Measurements from ENCODE around the gene SCAPER.

SCAPER gene

DNA sequence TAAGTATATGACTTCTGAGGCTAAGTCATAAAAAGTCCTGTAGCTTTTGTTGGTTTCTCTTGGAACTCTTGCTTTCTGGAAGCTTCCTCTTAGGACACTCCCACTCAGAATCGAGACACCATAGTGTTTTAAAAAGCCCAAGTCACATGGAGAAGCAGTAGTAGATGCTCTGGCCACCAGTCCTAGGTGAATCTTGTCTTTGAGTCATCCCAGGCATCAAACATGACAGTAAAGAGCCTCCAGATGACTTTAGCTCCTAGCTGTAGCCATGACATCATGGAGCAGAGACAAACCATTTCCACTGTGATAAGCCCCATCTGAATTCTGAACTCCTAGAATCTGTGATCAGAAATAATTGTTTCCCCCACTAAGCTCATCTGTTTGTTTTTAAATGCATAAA, 526.4 kb downstream of the SCAPER start:
- Histone ChIP-seq H3K4me3 (ENCODE audit: low read length) (no peak overlapping the region), H3K9me3 (ENCODE audit: control insufficient read depth, low read length) (no peaks in the 10 kb centered on the region), H3K36me3 (ENCODE audit: control insufficient read depth, insufficient read depth, low read length) (no peaks in the 10 kb centered on the region), H3K9ac (ENCODE audit: low read length) (no peak overlapping the region), H3K27me3 (ENCODE audit: control insufficient read depth, insufficient read depth, low read length) (no peaks in the 10 kb centered on the region), H3K4me1 (ENCODE audit: control insufficient read depth, insufficient read depth, low read length) (no peaks in the 10 kb centered on the region)

DNA sequence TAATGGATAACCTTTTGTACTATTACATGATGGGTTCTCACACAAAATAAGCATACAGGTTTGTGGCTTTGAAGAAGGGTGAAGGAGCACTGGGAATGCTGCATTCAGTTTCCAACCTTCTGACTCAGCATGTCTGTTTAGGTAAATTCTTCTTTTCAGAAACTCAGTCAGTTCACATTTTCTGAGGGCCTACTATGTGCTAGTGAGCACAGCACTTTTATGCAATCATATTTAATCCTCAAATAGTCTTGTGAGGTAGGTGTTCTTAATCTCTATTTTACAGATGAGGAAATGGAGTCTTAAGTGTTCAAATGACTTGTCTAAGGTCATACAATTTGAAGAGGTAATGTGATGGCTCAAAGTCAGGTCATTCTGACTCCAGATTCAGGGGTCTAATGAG, 527.4 kb downstream of the SCAPER start:
- Histone ChIP-seq H3K9ac (ENCODE audit: low read length) (no peak overlapping the region), H3K27me3 (ENCODE audit: control insufficient read depth, insufficient read depth, low read length) (no peaks in the 10 kb centered on the region), H3K9me3 (ENCODE audit: control insufficient read depth, low read length) (no peaks in the 10 kb centered on the region), H3K4me3 (ENCODE audit: low read length) (no peak overlapping the region), H3K36me3 (ENCODE audit: control insufficient read depth, insufficient read depth, low read length) (no peaks in the 10 kb centered on the region), H3K4me1 (ENCODE audit: control insufficient read depth, insufficient read depth, low read length) (no peaks in the 10 kb centered on the region)

DNA sequence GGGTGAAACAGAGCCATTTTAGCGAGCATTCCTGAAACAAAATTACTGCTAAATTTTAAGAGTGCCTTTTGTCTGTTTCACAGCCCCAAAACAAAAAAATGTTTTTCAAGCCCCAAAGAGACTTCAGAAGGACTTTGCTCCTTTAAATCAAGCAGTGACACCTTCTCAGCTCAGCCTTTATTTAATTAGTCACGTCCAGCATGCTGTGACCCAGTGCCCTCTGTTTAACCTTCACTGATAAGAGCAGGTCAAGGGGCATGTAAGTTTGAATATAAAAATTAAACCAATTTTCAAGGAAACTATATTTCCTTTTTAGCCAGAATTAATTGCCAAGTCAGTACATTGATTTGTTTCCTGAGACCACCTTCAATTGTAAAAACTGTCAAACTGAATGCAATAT, 527.9 kb downstream of the SCAPER start:
- no peak overlapping the region for H3K9ac ChIP-seq (ENCODE audit: low read length)
- no peaks in the 10 kb centered on the region for H3K36me3 ChIP-seq (ENCODE audit: control insufficient read depth, insufficient read depth, low read length)
- no peaks in the 10 kb centered on the region for H3K9me3 ChIP-seq (ENCODE audit: control insufficient read depth, low read length)
- no peaks in the 10 kb centered on the region for H3K4me1 ChIP-seq (ENCODE audit: control insufficient read depth, insufficient read depth, low read length)
- no peak overlapping the region for H3K4me3 ChIP-seq (ENCODE audit: low read length)
- no peaks in the 10 kb centered on the region for H3K27me3 ChIP-seq (ENCODE audit: control insufficient read depth, insufficient read depth, low read length)

GRCh38 chr15:76376816-76377215, 528.3 kb downstream of the SCAPER start:
- Histone ChIP-seq H3K27me3 (ENCODE audit: control insufficient read depth, insufficient read depth, low read length) (no peaks in the 10 kb centered on the region), H3K36me3 (ENCODE audit: control insufficient read depth, insufficient read depth, low read length) (no peaks in the 10 kb centered on the region), H3K9me3 (ENCODE audit: control insufficient read depth, low read length) (no peaks in the 10 kb centered on the region), H3K4me1 (ENCODE audit: control insufficient read depth, insufficient read depth, low read length) (no peaks in the 10 kb centered on the region), H3K4me3 (ENCODE audit: low read length) (no peak overlapping the region), H3K9ac (ENCODE audit: low read length) (no peak overlapping the region)

GRCh38 chr15:76376029-76376428, 529.1 kb downstream of the SCAPER start:
- no peak overlapping the region for H3K4me3 ChIP-seq (ENCODE audit: low read length)
- no peaks in the 10 kb centered on the region for H3K4me1 ChIP-seq (ENCODE audit: control insufficient read depth, insufficient read depth, low read length)
- H3K27me3 ChIP-seq (ENCODE audit: control insufficient read depth, insufficient read depth, low read length), result no peaks in the 10 kb centered on the region
- no peaks in the 10 kb centered on the region for H3K36me3 ChIP-seq (ENCODE audit: control insufficient read depth, insufficient read depth, low read length)
- H3K9ac ChIP-seq (ENCODE audit: low read length), result no peak overlapping the region
- H3K9me3 ChIP-seq (ENCODE audit: control insufficient read depth, low read length), result no peaks in the 10 kb centered on the region

- H3K4me1 ChIP-seq (ENCODE audit: control insufficient read depth, insufficient read depth, low read length), result peaks cover 17% of the 10 kb centered on the region
- no peak overlapping the region for H3K9ac ChIP-seq (ENCODE audit: low read length)
- H3K27me3 ChIP-seq (ENCODE audit: control insufficient read depth, insufficient read depth, low read length), result no peaks in the 10 kb centered on the region
- H3K9me3 ChIP-seq (ENCODE audit: control insufficient read depth, low read length), result no peaks in the 10 kb centered on the region
- no peaks in the 10 kb centered on the region for H3K36me3 ChIP-seq (ENCODE audit: control insufficient read depth, insufficient read depth, low read length)
- H3K4me3 ChIP-seq (ENCODE audit: low read length), result no peak overlapping the region
These were observed 537.0 kb downstream of the SCAPER start for GRCh38 chr15:76368122-76368621.

GRCh38 chr15:76366714-76367113, 538.4 kb downstream of the SCAPER start:
- Histone ChIP-seq H3K27me3 (ENCODE audit: control insufficient read depth, insufficient read depth, low read length) (no peaks in the 10 kb centered on the region), H3K36me3 (ENCODE audit: control insufficient read depth, insufficient read depth, low read length) (no peaks in the 10 kb centered on the region), H3K9me3 (ENCODE audit: control insufficient read depth, low read length) (no peaks in the 10 kb centered on the region), H3K4me1 (ENCODE audit: control insufficient read depth, insufficient read depth, low read length) (peaks cover 17% of the 10 kb centered on the region), H3K9ac (ENCODE audit: low read length) (no peak overlapping the region), H3K4me3 (ENCODE audit: low read length) (no peak overlapping the region)

GRCh38 chr15:76363251-76363650, 541.9 kb downstream of the SCAPER start:
- Histone ChIP-seq H3K9me3 (ENCODE audit: control insufficient read depth, low read length) (no peaks in the 10 kb centered on the region), H3K36me3 (ENCODE audit: control insufficient read depth, insufficient read depth, low read length) (no peaks in the 10 kb centered on the region), H3K27me3 (ENCODE audit: control insufficient read depth, insufficient read depth, low read length) (no peaks in the 10 kb centered on the region), H3K4me3 (ENCODE audit: low read length) (no peak overlapping the region), H3K4me1 (ENCODE audit: control insufficient read depth, insufficient read depth, low read length) (peaks cover 13% of the 10 kb centered on the region), H3K9ac (ENCODE audit: low read length) (no peak overlapping the region)

DNA sequence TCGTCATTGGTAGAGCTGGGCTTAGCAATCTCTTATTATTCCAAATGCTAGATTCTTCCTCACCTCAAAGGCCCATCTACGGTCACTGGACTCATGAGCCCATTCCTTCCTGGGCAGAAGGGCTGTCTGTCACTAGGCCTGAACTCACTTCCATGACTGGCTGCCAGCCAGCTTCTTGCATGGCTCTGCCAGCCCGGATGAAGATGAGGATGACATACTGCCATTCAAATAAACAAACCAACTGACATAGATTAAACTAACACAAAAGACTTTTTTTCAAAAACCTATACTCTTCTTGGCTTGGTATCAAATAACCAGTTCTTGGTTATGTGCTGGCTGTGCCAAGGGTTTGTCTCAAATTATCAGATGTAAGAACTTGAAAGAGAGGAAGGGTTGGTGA, 544.7 kb downstream of the SCAPER start:
- Histone ChIP-seq H3K9ac (ENCODE audit: low read length) (no peak overlapping the region), H3K4me1 (ENCODE audit: control insufficient read depth, insufficient read depth, low read length) (no peaks in the 10 kb centered on the region), H3K27me3 (ENCODE audit: control insufficient read depth, insufficient read depth, low read length) (no peaks in the 10 kb centered on the region), H3K36me3 (ENCODE audit: control insufficient read depth, insufficient read depth, low read length) (no peaks in the 10 kb centered on the region), H3K9me3 (ENCODE audit: control insufficient read depth, low read length) (no peaks in the 10 kb centered on the region), H3K4me3 (ENCODE audit: low read length) (no peak overlapping the region)

- no peaks in the 10 kb centered on the region for H3K9me3 ChIP-seq (ENCODE audit: control insufficient read depth, low read length)
- no peak overlapping the region for H3K9ac ChIP-seq (ENCODE audit: low read length)
- H3K27me3 ChIP-seq (ENCODE audit: control insufficient read depth, insufficient read depth, low read length), result no peaks in the 10 kb centered on the region
- no peaks in the 10 kb centered on the region for H3K4me1 ChIP-seq (ENCODE audit: control insufficient read depth, insufficient read depth, low read length)
- no peak overlapping the region for H3K4me3 ChIP-seq (ENCODE audit: low read length)
- H3K36me3 ChIP-seq (ENCODE audit: control insufficient read depth, insufficient read depth, low read length), result no peaks in the 10 kb centered on the region
These were observed 546.0 kb downstream of the SCAPER start for GRCh38 chr15:76359152-76359551.

- no peaks in the 10 kb centered on the region for H3K36me3 ChIP-seq (ENCODE audit: control insufficient read depth, insufficient read depth, low read length)
- H3K9me3 ChIP-seq (ENCODE audit: control insufficient read depth, low read length), result no peaks in the 10 kb centered on the region
- H3K4me1 ChIP-seq (ENCODE audit: control insufficient read depth, insufficient read depth, low read length), result no peaks in the 10 kb centered on the region
- no peaks in the 10 kb centered on the region for H3K27me3 ChIP-seq (ENCODE audit: control insufficient read depth, insufficient read depth, low read length)
- H3K9ac ChIP-seq (ENCODE audit: low read length), result no peak overlapping the region
- no peak overlapping the region for H3K4me3 ChIP-seq (ENCODE audit: low read length)
These were observed 546.7 kb downstream of the SCAPER start for GRCh38 chr15:76358453-76358852.

DNA sequence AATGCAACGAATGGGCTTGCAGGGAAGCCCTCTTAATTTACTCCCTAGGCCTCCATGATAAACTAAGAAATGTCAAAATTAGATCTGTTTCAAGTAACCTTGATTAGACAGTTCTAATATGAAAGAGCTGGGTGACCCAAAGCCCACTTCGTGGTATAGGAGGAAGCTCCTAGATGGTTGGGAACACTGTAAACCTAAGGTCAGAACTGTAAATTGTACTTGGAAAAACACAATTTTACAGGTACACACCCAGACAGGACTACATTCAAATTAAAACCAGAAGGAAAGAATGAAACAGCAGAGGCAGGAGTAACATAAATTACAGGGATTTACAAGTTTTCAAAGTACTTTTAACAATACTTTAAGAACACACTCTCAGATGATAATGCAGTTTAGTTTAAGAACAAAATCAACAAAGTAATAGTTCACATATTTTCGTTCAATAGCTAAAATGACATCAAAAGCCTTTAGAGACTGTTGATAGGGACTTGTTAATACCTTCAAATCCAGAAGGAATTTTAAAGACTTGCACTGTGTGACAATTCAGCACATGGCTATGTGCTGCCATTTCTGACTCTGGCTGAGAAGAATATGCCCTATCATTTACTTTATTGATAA, 550.2 kb downstream of the SCAPER start:
- Histone ChIP-seq H3K9ac (ENCODE audit: low read length) (no peak overlapping the region), H3K4me3 (ENCODE audit: low read length) (no peak overlapping the region), H3K4me1 (ENCODE audit: control insufficient read depth, insufficient read depth, low read length) (no peaks in the 10 kb centered on the region), H3K9me3 (ENCODE audit: control insufficient read depth, low read length) (no peaks in the 10 kb centered on the region), H3K27me3 (ENCODE audit: control insufficient read depth, insufficient read depth, low read length) (no peaks in the 10 kb centered on the region), H3K36me3 (ENCODE audit: control insufficient read depth, insufficient read depth, low read length) (no peaks in the 10 kb centered on the region)

- Histone ChIP-seq H3K4me3 (ENCODE audit: low read length) (no peak overlapping the region), H3K9me3 (ENCODE audit: control insufficient read depth, low read length) (no peaks in the 10 kb centered on the region), H3K36me3 (ENCODE audit: control insufficient read depth, insufficient read depth, low read length) (no peaks in the 10 kb centered on the region), H3K4me1 (ENCODE audit: control insufficient read depth, insufficient read depth, low read length) (no peaks in the 10 kb centered on the region), H3K27me3 (ENCODE audit: control insufficient read depth, insufficient read depth, low read length) (no peaks in the 10 kb centered on the region), H3K9ac (ENCODE audit: low read length) (no peak overlapping the region)
These were observed 551.2 kb downstream of the SCAPER start for GRCh38 chr15:76353903-76354302.

Data from mucosa of stomach (tissue), 1 donor.